Measurements from ENCODE around the gene ZNF578.
"Not testable (repeated sequence)": the region's sequence is repeated elsewhere in the genome, so short reads cannot be mapped to it uniquely, and the experiment has no call there.

ZNF578 gene

DNA sequence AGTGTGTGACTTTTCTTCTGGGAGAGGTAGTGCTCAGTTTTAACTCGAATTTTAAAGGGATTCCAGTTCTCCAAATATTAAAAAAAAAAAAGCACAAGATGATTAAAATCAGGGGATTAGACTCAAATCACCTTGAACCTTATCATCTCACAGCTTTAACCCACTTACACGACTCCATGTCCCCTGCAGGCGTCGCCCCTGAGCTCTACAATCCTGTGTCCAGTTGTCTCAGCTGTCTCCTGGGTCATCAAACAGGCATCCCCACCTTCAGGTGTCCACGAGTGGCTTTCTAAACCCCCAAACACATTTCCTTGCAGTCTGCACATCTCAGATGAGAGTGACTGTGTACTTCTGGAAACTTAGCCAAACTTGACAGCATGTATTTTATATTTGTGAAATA, 88.3 kb downstream of the ZNF578 start:
- DNase-seq (ENCODE audit: low read depth, low spot score): no peak
- no peak overlapping the region for H3K4me3 ChIP-seq (ENCODE audit: low read depth, low read length)
- ChIA-PET POLR2A (no interaction called here), CTCF (no interaction called here)
- TF ChIP-seq, protein P1, sequence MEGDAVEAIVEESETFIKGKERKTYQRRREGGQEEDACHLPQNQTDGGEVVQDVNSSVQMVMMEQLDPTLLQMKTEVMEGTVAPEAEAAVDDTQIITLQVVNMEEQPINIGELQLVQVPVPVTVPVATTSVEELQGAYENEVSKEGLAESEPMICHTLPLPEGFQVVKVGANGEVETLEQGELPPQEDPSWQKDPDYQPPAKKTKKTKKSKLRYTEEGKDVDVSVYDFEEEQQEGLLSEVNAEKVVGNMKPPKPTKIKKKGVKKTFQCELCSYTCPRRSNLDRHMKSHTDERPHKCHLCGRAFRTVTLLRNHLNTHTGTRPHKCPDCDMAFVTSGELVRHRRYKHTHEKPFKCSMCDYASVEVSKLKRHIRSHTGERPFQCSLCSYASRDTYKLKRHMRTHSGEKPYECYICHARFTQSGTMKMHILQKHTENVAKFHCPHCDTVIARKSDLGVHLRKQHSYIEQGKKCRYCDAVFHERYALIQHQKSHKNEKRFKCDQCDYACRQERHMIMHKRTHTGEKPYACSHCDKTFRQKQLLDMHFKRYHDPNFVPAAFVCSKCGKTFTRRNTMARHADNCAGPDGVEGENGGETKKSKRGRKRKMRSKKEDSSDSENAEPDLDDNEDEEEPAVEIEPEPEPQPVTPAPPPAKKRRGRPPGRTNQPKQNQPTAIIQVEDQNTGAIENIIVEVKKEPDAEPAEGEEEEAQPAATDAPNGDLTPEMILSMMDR (IDR thresholded peaks at IDR 0.05; ENCODE audit: insufficient read depth, low read length, missing control alignments): no peak

DNA sequence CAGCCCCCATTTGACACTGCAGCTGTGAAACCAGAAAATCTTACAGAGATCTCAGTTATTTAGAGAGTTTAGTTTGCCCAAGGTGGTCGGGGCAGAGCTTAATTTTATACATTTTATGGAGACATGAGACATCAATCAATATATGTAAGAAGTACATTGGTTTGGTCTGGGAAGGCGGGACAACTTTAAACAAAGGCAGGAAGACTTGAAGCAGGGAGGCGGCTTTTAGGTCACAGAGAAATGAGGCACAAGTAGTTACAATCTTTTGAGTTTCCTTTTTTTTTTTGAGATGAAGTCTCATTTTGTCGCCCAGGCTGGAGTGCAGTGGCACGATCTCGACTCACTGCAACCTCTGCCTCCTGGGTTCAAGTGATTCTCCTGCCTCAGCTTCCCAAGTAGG, 89.2 kb downstream of the ZNF578 start:
- POLR2A ChIA-PET, CTCF ChIA-PET: not testable (repeated sequence)

DNA sequence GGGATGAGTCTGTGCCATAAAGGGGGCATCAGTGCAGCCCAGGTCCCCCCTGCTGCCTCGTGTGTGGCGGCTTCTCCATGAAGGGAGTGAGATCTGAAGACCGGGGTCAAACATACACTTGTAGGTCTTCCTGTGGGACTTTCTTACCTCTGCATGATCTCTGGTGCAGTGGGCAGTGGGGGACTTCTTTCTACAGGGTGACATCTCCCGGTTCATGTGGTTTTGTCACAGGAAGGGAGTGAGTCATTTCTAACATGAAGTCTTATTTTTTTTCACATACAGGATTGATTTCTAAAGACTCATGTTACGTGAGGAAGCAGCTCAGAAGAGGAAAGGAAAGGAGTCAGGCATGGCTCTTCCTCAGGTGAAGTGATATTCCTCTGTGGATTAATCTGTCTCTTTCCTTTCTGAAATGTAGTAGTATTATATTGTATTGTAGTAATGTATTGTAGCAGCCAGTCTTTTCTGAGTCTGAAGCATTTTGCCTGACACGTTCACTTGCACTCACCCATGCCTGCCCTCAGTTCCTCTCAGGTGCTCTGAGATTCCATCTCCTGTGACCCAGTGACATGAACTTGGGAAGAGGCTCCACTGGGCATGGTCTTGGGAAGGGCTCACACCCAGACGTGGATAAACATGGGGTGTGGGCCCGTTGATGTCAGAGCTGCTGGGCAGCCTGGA, 89.8 kb downstream of the ZNF578 start:
- no peak for DNase-seq (ENCODE audit: low read depth, low spot score)
- POLR2A ChIA-PET: no interaction called here
- TF ChIP-seq, protein P1 (IDR thresholded peaks at IDR 0.05; ENCODE audit: insufficient read depth, low read length, missing control alignments): no peak
- CTCF ChIA-PET: no interaction called here
- no peak overlapping the region for H3K4me3 ChIP-seq (ENCODE audit: low read depth, low read length)

More for the DNA sequence above, 89.2 kb downstream of the ZNF578 start:
- not testable (repeated sequence) for H3K4me3 ChIP-seq (ENCODE audit: low read depth, low read length); DNase-seq (ENCODE audit: low read depth, low spot score)

DNA sequence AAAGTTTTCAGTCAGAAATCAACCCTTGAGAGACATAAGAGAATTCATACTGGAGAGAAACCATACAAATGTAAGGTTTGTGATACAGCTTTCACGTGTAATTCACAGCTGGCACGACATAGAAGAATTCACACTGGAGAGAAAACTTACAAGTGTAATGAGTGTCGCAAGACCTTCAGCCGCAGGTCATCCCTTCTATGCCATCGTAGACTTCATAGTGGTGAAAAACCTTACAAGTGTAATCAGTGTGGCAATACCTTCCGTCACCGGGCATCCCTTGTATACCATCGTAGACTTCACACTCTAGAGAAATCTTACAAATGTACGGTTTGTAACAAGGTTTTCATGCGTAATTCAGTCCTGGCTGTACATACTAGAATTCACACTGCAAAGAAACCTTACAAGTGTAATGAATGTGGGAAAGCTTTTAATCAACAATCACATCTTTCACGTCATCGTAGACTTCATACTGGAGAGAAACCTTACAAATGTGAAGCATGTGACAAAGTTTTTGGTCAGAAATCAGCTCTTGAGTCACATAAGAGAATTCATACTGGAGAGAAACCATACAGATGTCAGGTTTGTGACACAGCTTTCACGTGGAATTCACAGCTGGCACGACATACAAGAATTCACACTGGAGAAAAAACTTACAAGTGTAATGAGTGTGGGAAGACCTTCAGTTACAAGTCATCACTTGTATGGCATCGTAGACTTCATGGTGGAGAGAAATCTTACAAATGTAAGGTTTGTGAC, 101.0 kb downstream of the ZNF578 start:
- H3K4me3 ChIP-seq (ENCODE audit: low read depth, low read length): no peak overlapping the region
- TF ChIP-seq, protein P1 (IDR thresholded peaks at IDR 0.05; ENCODE audit: insufficient read depth, low read length, missing control alignments): no peak
- CTCF ChIA-PET: no interaction called here
- POLR2A ChIA-PET: no interaction called here
- DNase-seq (ENCODE audit: low read depth, low spot score): no peak

DNA sequence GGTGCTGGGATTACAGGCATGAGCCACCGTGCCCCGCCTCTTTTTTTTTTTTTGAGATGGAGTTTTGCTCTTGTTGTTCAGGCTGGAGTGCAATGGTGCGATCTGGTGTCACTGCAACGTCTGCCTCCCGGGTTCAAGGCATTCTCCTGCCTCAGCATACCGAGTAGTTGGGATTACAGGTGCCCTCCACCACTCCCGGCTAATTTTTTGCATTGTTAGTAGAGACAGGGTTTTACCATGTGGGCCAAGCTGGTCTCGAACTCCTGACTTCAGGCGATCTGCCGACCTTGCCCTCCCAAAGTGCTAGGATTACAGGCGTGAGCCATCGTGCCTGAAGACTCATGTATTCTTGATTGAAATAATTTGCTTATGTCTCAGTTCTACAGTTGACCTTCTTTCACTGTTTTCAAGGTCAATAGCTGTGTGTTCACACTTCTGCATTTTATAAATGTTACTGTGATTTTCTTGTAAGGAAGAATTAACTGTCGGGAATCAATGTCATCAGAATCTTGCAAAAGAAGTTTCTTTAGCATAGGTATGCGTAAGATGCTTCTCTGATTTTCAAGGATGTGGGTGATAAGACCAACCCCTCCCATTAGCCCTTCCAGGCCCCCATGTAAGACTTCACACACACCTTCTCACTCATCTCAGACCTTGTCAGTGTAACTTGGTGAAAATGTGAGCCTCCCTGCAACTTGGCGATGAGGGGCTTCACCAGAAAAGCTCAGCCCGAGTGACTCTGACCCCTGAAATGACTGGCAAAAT, 104.1 kb downstream of the ZNF578 start:
- DNase-seq (ENCODE audit: low read depth, low spot score): no peak
- POLR2A ChIA-PET: no interaction called here
- H3K4me3 ChIP-seq (ENCODE audit: low read depth, low read length): no peak overlapping the region
- CTCF ChIA-PET: no interaction called here
- TF ChIP-seq, protein P1 (IDR thresholded peaks at IDR 0.05; ENCODE audit: insufficient read depth, low read length, missing control alignments): no peak

DNA sequence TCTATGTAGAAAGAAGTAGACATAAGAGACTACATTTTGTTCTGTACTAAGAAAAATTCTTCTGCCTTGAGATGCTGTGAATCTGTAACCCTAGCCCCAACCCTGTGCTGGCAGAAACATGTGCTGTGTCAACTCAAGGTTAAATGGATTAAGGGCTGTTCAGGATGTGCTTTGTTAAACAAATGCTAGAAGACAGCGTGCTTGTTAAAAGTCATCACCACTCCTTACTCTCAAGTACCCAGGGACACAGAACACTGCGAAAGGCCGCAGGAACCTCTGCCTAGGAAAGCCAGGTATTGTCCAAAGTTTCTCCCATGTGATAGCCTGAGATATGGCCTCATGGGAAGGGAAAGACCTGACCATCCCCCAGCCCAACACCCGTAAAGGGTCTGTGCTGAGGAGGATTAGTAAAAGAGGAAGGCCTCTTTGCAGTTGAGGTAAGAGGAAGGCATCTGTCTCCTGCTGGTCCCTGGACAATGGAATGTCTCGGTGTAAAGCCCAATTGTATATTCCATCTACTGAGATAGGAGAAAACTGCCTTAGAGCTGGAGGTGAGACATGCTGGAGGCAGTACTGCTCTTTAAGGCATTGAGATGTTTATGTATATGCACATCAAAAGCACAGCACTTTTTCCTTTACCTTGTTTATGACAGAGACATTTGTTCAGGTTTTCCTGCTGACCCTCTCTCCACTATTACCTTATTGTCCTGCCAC, 105.5 kb downstream of the ZNF578 start:
- H3K4me3 ChIP-seq (ENCODE audit: low read depth, low read length); DNase-seq (ENCODE audit: low read depth, low spot score); POLR2A ChIA-PET; CTCF ChIA-PET: not testable (repeated sequence)

DNA sequence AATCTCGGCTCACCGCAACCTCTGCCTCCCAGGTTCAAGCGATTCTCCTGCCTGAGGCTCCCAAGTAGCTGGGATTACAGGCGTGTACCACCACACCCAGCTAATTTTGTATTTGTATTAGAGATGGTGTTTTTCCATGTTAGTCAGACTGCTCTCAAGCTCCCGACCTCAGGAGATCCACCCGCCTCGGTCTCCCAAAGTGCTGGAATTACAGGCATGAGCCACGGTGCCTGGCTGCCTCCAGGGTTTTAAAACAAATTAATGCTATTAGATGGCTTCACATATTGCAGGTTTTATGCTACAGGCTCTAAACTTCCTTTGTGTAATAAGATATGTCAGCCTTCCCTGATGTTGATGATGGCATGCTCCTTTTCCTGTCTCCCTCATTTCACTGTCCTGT, 108.3 kb downstream of the ZNF578 start:
- H3K4me3 ChIP-seq (ENCODE audit: low read depth, low read length); POLR2A ChIA-PET; DNase-seq (ENCODE audit: low read depth, low spot score): not testable (repeated sequence)
- CTCF ChIA-PET: interaction anchor here (0.9 kb wide), 1 partner anchor 26 kb away, joined by 3 read pairs; no protein-coding TSS in a partner anchor
